Left cardiac atrium (tissue), 4 donors: ENCODE measurements around the gene EP400. TPM values are rescaled to one million over a fixed set of nuclear protein-coding genes. Genes with fewer than 3 reads are reported as not detected.

Source experiments
- ATAC-seq, 2 donors: fragments of 200-7000 bp; cut with Tn5 transposase; one replicate each; pipeline ENCODE4 v1.9.1; 2020; ENCODE audit warnings: mild to moderate bottlenecking in 2 of 2, moderate library complexity in 2 of 2
- DNase-seq: peaks from one replicate; pipeline ENCODE4 v3.0.0-alpha.2; 2020
- intact Hi-C, 2 donors: fragments of 100-400 bp; cut with DNase I; formaldehyde crosslinking; loops; one replicate each; pipeline versions ENCODE4 v1.14.1 to v1.15.1; 2022 to 2023
- total RNA-seq, 2 donors: library from RNA; stranded (reverse); fragmentation: NEBNext Ultra II Directional; extraction: Animal tissue kit (Norgen Biotek cat#: 25700); gene quantifications; one replicate each; pipeline ENCODE4 v1.2.1, GENCODE V29; 2021
- donor health status: DM: no; HTN: yes; CAD: no.
- donor health status: DM: no; HTN: yes; CAD: no; lungs with severe emphysema.
- donor health status: DM: yes; HTN: yes; CAD: no.
- donor health status: Dilated cardiomyopathy.

Gene EP400
- total RNA-seq, 2 donors from 2014 or later = 15.7 to 21.1 TPM

GRCh38 chr12:132023658-132024057 lies 73.9 kb downstream of the EP400 start:
- DNase-seq = no peak
- intact Hi-C loops = no loop called here
- peak in 1 of 2 donors; percentile 22 for ATAC-seq

GRCh38 chr12:132024758-132025157 lies 75.0 kb downstream of the EP400 start:
- ATAC-seq (no peak), DNase-seq (no peak)
- intact Hi-C loops = no loop called here

GRCh38 chr12:132025526-132025925 lies 75.8 kb downstream of the EP400 start:
- intact Hi-C loops = no loop called here
- no peak for ATAC-seq

GRCh38 chr12:132026061-132026795 lies 76.5 kb downstream of the EP400 start:
- ATAC-seq (no peak), DNase-seq (no peak)
- intact Hi-C loops = no loop called here

More at GRCh38 chr12:132025526-132025925, 75.8 kb downstream of the EP400 start:
- no peak for DNase-seq

- intact Hi-C loops = no loop called here
- DNase-seq (no peak), ATAC-seq (no peak)
These were observed 77.2 kb downstream of the EP400 start for GRCh38 chr12:132026796-132027500.

GRCh38 chr12:132027636-132028035 lies 77.9 kb downstream of the EP400 start:
- ATAC-seq = no peak
- intact Hi-C loops = no loop called here
- no peak for DNase-seq

GRCh38 chr12:132028111-132028510 lies 78.4 kb downstream of the EP400 start:
- no peak for DNase-seq

GRCh38 chr12:132029503-132030300 lies 80.0 kb downstream of the EP400 start:
- ATAC-seq (no peak), DNase-seq (no peak)
- intact Hi-C loops = no loop called here

More at GRCh38 chr12:132028111-132028510, 78.4 kb downstream of the EP400 start:
- no peak for ATAC-seq
- intact Hi-C loops = no loop called here

GRCh38 chr12:132030367-132031038 lies 80.8 kb downstream of the EP400 start:
- ATAC-seq (peak; percentile 69 to 94), DNase-seq (peak; percentile 52)
- intact Hi-C loops = no loop called here

- intact Hi-C loops = no loop called here
- ATAC-seq = no peak
- DNase-seq = no peak
These were observed 83.9 kb downstream of the EP400 start for GRCh38 chr12:132033627-132034026.

GRCh38 chr12:132036063-132036683 lies 86.4 kb downstream of the EP400 start:
- DNase-seq (no peak), ATAC-seq (no peak)
- intact Hi-C loops = no loop called here

GRCh38 chr12:132040906-132041606 lies 91.3 kb downstream of the EP400 start:
- DNase-seq = no peak
- no peak for ATAC-seq
- intact Hi-C loops = no loop called here

GRCh38 chr12:132043216-132043615 lies 93.5 kb downstream of the EP400 start:
- DNase-seq = no peak
- ATAC-seq = no peak
- intact Hi-C loops = no loop called here

GRCh38 chr12:132043770-132044467 lies 94.2 kb downstream of the EP400 start:
- ATAC-seq (no peak), DNase-seq (no peak)
- intact Hi-C loops = no loop called here

- intact Hi-C loops = no loop called here
- ATAC-seq = no peak
These were observed 95.1 kb downstream of the EP400 start for GRCh38 chr12:132044661-132045412.

GRCh38 chr12:132045751-132046150 lies 96.0 kb downstream of the EP400 start:
- intact Hi-C loops = no loop called here
- DNase-seq = no peak
- ATAC-seq = no peak

More at GRCh38 chr12:132044661-132045412, 95.1 kb downstream of the EP400 start:
- no peak for DNase-seq

- intact Hi-C loops = no loop called here
- DNase-seq (no peak), ATAC-seq (no peak)
These were observed 96.8 kb downstream of the EP400 start for GRCh38 chr12:132046561-132046960.
